ENCODE measurements around the gene CYP4A22.
"Not testable (repeated sequence)": the region's sequence is repeated elsewhere in the genome, so short reads cannot be mapped to it uniquely, and the experiment has no call there.

DNA sequence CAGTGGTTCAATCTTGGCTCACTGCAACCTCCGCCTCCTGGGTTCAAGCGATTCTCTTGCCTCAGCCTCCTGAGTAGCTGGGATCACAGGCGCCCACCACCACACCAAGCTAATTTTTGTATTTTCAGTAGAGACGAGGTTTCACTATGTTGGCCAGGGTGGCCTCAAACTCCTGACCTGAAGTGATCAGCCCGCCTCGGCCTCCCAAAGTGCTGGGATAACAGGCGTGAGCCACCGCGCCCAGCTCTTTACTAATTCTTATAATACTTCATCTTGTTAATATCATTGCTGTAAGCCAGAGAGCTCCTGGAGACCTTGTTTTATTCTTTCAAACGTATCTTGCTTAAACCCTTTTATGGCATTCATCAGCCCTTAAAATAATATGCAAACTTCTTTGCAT lies 56.3 kb downstream of the CYP4A22 start:
- TF ChIP-seq, protein P1, sequence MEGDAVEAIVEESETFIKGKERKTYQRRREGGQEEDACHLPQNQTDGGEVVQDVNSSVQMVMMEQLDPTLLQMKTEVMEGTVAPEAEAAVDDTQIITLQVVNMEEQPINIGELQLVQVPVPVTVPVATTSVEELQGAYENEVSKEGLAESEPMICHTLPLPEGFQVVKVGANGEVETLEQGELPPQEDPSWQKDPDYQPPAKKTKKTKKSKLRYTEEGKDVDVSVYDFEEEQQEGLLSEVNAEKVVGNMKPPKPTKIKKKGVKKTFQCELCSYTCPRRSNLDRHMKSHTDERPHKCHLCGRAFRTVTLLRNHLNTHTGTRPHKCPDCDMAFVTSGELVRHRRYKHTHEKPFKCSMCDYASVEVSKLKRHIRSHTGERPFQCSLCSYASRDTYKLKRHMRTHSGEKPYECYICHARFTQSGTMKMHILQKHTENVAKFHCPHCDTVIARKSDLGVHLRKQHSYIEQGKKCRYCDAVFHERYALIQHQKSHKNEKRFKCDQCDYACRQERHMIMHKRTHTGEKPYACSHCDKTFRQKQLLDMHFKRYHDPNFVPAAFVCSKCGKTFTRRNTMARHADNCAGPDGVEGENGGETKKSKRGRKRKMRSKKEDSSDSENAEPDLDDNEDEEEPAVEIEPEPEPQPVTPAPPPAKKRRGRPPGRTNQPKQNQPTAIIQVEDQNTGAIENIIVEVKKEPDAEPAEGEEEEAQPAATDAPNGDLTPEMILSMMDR (IDR thresholded peaks at IDR 0.05) = not testable (repeated sequence)
- not testable (repeated sequence) for TF ChIP-seq POLR2A, EP300, POLR2AphosphoS5 (IDR thresholded peaks at IDR 0.05)
